HG03025 (cell line): ENCODE results near the gene GPR55.

Experiments used
- ATAC-seq: cut with Tn5 transposase; IDR thresholded peaks from one replicate; pipeline ENCODE4 v1.9.1; 2021; ENCODE audit warnings: mild to moderate bottlenecking, moderate library complexity; ENCODE audit not compliant: unreplicated experiment, low FRiP score

GPR55 gene

DNA sequence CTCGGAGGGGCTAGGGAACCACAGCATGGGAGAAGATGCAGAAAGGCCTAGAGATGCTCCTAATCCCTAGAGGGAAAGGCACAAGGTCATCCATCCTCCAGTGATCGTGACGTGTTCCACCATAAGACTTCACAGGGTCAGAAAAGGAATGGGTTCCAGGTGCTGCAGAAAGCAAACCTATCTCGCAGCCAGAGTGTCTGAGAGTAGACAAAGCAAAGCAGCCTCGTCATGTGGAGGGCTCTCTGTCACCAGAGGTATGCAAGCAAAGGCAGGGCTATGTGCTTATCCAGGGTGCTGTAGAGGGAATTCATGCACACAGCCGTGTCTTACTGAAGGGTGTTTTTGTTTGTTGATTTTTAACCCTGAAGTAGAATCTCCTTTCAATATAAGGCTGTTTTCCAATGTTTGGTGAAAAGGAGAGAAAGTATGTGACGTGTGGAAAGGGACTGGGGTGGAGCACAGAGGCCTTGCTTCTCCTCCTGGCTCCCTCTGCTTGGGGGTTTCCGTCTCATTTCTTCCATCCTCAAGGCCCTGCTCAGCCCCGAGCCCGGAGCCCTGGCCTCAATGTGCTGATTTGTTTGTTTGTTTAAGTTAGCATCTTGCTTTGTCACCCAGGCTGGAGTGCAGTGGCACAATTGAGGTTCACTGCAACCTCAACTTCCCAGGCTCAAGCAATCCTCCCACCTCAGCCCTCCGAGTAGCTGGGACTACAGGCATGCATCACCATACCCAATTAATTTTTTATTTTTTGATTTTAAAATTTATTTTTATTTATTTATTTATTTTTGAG is 3.0 kb downstream of the GPR55 start:
- ATAC-seq, result no peak

- ATAC-seq, result no peak
These were observed 4.9 kb downstream of the GPR55 start for GRCh38 chr2:230920167-230920566.

DNA sequence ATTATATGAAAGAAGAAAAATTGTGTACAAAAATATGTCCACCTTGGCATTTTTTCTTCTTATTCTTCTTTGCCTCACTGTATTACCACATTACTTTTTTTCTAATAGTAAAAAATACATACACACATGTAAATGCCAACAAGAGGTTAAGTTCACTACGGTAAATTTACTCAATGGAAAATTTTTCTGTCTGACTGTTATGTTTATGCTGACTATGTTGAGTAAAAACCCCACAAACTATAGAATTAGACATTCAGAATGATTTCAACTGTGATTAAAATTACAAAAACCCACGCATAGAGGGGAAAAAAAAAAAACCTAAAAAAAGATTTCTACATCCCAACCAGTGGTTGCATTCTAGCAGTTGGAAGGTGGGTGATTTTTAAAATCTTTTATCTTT is 5.4 kb downstream of the GPR55 start:
- ATAC-seq, result no peak

DNA sequence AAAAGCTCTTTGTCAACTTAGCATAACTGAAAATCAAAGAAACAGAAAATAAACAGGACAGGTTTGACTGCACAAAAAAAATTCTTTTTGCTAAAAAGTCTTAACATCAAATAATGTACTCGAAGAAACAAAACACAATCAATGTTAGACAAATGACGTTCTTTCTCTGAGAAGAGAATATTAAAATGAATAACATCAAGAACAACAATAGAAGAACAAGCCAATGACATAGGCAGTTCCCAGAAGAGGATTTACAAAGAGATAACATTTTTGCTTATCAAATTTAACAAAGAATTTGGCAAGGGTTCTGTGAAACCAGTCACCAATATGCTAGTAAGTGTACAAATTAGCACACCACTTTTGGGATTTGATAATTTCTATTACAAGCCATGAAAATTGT is 5.8 kb downstream of the GPR55 start:
- no peak for ATAC-seq

- ATAC-seq, result no peak
These were observed 8.8 kb downstream of the GPR55 start for GRCh38 chr2:230916218-230916617.

- ATAC-seq, result no peak
These were observed 9.7 kb downstream of the GPR55 start for GRCh38 chr2:230915319-230915718.

DNA sequence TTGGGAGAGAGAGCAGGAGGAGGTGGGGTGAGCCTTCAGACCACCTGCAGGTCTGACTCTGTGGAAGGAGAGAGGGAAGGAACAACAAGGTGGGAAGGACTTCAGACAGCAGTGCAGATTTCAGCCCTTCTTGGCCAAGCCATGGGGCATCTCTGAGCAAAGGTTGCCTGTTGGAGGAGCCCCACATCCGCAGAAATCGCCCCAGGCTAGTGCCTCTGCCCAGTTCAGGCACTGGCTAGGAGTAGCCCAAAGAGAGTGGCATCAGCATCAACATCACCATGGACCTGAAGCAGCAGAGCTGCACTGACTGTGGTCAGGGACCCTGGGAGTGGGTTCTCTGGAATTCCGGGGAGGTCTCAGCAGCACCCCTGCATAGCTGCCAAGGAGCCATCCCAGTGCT is 10.2 kb downstream of the GPR55 start:
- no peak for ATAC-seq

- ATAC-seq, result no peak
These were observed 11.5 kb downstream of the GPR55 start for GRCh38 chr2:230913406-230914143.

GRCh38 chr2:230912724-230913123 is 12.3 kb downstream of the GPR55 start:
- no peak for ATAC-seq

DNA sequence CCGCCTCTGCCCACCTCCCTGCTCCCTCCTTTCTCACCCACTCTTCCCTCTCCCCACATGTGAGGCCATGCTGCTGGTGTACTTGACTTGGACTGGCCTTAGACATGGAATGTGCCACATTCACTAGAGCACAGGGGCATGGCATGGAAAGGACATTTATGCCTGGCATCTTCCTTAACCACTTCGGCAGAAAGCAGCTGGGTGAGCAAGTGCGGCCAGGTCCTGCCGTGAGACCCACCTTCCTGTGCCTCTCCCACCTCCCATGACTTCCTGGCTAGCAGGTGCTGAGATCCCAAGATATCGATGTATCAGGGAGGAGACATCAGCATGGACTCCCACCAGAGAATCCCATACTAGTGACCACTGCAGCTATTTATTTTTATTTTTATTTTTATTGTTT is 13.0 kb downstream of the GPR55 start:
- no peak for ATAC-seq

DNA sequence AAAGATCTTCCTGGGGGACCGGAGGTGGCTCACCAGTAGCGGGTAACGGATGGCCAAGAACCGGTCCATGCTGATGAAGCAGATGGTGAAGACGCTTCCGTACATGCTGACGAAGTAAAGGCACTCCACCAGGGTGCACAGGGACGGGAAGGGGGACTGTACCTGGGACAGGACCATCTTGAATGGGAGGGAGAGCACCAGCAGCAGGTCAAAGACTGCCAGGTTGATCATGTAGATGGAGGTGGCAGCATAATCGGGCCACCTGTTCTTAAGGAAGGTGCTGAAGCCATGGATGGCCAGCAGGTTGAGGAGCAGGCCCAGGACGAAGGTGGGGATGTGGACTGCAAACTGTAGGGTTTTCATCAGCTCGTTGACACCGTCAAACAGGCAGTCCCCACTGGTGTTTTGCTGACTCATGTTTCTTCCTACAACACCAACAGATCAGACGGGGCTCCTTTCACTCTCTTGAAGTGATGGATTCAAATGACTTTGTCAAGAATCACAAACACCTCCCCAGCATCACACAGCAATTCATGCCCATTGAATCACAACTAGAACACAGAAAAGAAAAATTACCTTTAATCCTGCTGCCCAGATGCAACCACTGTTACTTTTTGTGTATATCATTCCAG is 14.4 kb downstream of the GPR55 start:
- no peak for ATAC-seq

- ATAC-seq, result no peak
These were observed 15.0 kb downstream of the GPR55 start for GRCh38 chr2:230909841-230910545.

DNA sequence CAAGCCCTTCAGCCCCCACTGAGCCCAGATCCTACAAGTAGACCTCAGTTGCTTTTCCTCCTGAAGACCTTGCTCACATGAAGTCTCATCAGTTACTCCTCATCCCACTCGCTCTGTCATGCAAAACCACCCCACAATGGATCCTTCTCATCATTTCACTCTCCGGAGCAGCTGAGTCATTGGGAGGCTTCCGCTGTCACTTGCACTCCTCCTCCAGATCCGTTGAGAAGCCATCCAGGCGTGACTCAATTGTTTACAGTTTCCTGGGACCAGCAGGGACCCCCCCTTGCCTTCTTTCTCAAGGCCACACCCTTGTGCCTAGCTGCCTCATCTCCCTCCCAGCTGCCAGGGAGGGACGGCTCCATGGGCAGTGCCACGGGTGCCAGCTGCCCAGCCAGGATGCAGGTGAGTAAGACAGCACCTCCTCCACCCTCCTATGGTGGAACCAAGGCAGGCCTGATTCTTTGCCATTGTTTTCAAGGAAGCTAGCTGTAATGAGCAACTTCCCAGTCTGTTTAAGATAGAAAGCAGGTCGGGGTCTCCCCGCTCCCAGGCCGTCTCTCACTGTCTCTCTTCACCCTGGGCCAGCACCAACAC is 16.3 kb downstream of the GPR55 start:
- no peak for ATAC-seq

GRCh38 chr2:230908092-230908594 is 16.9 kb downstream of the GPR55 start:
- ATAC-seq, result no peak

DNA sequence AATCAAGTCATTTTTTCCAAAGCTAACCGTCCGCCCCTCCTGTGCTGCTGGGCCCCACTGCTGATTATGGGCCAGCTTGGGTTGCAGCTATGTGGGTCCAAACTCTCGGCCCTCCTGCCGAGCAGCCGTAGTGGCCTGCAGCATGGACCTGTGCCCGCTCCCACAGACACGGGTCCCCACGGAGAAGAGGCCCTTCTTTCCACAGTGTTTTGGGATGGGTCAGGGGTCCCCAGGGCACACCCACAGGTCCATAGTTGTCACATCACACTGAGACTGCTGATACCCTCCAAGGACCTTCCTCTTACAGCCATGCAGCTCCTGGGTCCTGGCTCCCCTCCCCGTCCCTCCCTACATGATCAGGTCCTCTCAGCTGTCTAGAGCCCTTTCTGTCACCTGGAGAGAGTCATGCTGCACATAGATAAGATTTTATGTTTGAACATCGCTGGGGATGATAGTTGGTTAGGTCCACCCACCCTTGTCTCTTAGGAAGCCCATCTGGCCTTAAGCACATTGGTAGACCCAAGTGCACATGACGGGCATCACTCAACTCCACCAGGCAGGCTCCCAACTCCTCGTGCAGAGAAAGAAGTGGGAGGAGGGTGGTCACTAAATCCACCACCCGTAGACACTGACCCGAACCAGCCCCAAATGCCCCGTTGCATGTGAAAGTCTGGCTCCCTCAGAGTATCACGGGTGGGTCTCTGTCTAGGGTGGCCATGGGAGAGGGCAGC is 17.5 kb downstream of the GPR55 start:
- ATAC-seq, result no peak

- no peak for ATAC-seq
These were observed 18.4 kb downstream of the GPR55 start for GRCh38 chr2:230906471-230907230.

DNA sequence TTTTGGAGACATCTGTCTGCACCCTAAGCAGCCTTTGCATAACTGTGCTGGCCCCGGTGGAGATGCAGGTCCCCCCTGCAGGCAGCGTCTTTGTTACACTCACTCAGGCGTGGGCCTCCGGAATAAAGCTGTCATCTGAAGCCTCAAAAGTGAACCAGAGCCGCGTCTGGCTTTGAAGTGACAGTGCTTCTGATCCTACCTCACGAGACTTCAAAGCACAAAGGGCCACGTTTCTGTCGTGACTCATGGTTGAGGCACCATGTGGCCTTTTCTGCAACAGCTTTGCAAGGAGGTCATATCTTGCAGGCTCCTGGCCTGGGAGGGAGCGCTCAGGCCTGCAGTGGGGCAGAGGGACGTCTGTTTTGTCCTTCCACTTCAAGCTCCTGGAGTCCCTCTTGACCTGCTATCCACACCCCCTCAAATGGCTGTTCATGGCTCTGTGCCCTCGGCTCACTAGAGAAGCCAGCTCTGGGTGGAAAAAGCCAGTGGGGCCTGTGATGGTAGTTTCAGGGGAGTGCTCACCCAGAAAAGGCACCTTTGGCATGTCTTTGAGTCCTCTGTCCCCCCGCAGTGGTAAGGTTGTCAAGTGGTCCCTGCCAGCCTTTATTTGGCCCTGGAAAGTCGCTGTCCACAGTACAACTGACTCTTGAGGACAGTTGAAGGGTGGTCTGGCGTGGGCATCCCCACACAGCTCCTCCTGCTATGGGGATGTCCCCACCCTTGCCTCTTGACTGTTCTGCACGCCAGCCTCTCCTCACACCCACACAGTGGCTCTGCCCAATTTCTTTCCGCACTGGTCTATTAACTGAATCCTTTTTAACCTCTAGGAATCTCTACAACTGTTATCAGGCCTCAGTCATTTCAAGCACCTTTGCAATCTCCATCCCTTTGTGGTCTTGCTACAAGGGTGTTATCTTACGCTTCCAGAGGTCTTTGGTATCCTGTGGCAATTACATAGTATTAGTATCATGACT is 19.3 kb downstream of the GPR55 start:
- ATAC-seq, result no peak
